ENCODE measurements around the gene ARVCF. TPM values are rescaled to one million over a fixed set of nuclear protein-coding genes. Genes with fewer than 3 reads are reported as not detected.

The ARVCF gene
- total RNA-seq, 1 donor from 2014 or later: 74.5 TPM

DNA sequence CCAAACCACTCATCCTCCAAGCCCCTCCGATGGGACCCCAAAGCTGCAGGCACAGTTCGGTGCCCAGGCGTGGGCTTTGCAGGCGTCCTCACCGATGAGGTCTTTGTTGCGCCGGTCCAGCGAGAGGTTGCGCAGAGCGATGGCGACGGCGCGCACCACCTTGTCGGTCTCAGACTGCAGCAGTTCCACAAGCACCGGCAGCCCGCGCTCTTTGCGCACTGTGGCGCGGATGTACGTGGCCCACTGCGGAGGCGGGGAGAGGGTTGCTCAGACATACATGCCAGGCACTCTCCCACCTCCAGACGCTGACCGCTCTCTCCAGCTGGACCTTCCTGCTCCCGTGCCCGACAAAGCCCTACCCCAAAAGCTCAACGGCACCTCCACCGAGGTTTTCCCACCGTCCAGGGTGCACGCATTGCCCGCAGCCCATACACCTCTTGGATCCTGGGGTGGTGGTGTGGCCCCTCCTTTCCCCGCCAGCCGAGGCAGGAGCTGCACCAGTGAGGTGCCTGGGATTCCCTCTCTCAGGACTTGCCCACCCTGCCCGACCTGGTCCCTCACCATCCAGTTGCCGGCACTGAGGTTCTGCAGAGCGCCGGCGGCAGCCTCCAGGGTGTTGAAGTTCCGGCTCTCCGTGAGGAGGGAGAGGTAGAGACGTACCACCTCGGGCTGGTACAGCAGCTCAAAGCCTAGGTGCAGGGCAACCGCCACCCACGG is 42.9 kb downstream of the ARVCF start:
- no peak for DNase-seq (ENCODE audit: low read depth)
- Histone ChIP-seq H3K4me3 (ENCODE audit: low read depth, low read length) (no peak overlapping the region), H3K27me3 (ENCODE audit: control insufficient read depth, insufficient read depth, low read length) (no peaks in the 10 kb centered on the region), H3K36me3 (ENCODE audit: control insufficient read depth, insufficient read depth, low read length) (peaks cover 3% of the 10 kb centered on the region)
- TF ChIP-seq, protein P1, sequence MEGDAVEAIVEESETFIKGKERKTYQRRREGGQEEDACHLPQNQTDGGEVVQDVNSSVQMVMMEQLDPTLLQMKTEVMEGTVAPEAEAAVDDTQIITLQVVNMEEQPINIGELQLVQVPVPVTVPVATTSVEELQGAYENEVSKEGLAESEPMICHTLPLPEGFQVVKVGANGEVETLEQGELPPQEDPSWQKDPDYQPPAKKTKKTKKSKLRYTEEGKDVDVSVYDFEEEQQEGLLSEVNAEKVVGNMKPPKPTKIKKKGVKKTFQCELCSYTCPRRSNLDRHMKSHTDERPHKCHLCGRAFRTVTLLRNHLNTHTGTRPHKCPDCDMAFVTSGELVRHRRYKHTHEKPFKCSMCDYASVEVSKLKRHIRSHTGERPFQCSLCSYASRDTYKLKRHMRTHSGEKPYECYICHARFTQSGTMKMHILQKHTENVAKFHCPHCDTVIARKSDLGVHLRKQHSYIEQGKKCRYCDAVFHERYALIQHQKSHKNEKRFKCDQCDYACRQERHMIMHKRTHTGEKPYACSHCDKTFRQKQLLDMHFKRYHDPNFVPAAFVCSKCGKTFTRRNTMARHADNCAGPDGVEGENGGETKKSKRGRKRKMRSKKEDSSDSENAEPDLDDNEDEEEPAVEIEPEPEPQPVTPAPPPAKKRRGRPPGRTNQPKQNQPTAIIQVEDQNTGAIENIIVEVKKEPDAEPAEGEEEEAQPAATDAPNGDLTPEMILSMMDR (IDR thresholded peaks at IDR 0.05; ENCODE audit: insufficient read depth, low read length, poor library complexity, severe bottlenecking): no peak

DNA sequence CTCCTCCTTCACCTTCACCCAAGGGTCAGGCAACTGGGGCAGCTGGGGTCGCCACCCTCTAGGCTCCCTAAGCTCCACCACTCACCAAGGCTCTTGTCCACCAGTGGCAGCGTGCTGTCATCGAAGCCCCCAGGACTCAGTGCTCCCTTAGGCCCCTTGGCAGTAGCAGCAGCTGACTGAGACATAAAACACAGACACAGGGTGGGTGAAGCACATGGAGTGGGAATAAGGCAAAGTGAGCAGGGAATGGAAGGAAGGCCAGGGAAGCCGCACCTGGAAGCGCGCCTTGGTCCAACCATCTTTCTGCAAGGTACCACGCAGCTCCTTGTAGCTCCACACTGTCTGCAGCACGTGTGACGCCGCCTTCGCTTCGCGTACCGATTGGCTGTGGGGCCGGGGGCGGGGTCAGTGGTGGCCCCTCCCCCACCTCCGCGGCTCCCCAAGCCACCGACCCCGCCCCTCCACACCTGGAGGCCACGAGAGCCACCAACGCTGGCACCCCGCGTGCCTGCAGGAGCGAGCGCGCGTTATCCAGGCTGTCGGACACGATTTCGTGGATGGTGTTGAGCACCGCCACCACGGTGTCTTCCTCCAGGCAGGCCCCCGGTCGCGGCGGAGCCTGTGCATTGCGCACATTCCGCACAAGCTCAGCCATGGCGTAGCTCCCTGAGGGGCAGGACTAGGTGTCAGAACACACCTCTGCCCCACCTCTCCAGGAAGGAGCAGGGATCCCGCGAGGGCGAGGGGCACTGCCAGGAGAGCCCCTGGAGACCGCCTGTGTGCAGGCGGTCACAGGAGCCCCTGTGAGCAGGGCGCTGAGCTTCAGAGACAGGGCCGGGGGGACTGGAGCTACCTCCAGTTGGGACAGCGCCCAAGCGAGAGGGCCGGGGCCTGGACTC is 43.7 kb downstream of the ARVCF start:
- TF ChIP-seq, protein P1 (IDR thresholded peaks at IDR 0.05; ENCODE audit: insufficient read depth, low read length, poor library complexity, severe bottlenecking): no peak
- Histone ChIP-seq H3K36me3 (ENCODE audit: control insufficient read depth, insufficient read depth, low read length) (peaks cover 3% of the 10 kb centered on the region), H3K4me3 (ENCODE audit: low read depth, low read length) (no peak overlapping the region), H3K27me3 (ENCODE audit: control insufficient read depth, insufficient read depth, low read length) (no peaks in the 10 kb centered on the region)
- DNase-seq (ENCODE audit: low read depth): no peak

DNA sequence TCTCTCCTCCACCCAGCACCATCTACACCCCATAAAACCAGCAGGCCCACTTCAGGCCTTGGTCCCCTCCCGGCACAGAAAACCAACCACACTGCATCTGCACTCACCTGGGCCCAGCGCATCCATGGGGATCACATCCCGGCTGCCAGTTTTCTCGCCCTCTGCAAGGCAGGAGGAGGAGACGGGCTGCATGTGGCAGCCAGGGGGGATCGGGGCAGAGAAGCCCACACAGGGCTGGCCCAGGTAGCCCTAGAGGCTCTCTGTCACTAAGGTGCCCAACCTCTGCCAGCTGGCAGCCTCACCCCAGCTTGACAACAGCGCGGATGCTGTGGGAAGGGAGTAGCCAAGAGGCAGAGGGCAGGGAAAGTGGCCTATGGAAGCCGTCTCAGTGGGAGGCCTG is 44.4 kb downstream of the ARVCF start:
- Histone ChIP-seq H3K4me3 (ENCODE audit: low read depth, low read length) (no peak overlapping the region), H3K36me3 (ENCODE audit: control insufficient read depth, insufficient read depth, low read length) (peaks cover 3% of the 10 kb centered on the region), H3K27me3 (ENCODE audit: control insufficient read depth, insufficient read depth, low read length) (no peaks in the 10 kb centered on the region)
- no peak for DNase-seq (ENCODE audit: low read depth)
- TF ChIP-seq, protein P1 (IDR thresholded peaks at IDR 0.05; ENCODE audit: insufficient read depth, low read length, poor library complexity, severe bottlenecking): no peak

DNA sequence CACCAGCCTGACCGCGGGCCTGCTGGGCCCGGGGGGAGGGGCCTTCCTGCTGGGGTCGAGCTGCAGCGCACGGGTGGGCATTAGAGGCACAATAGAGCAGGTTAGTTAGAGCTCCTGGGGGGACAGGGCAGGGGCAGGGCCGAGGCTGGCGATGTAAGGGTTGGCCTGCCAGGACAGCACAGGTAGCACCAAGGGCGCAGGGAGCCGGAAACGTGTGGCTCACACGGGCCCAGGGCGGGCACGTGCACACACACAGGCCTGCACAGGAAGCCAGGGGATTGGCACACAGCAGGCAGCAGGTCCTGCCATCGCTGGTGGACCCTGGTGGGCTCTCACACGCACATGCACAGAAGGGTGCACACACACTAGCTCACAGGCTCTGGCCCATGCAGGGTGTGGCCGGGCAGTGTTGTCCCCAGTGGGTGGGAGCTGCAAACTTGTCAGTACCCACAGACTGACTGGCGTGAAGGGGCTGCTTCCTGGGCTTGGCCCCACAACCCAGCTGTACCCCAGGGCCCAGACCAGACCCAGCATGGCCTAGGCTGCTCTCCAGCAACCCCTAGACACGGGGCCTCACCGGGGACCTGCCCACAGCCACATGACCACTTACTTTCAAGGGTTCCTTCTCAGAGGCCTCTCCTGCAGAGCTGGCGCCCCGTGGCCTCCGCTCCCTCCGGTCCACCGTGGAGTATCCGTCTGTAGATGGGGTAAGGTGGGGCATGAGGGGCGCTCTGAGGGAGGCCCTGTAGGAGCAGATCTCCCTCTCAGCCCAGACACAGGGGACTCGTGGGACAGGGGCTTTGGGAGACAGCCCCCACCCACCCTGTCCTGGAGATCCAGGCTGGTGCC is 45.1 kb downstream of the ARVCF start:
- no peak for DNase-seq (ENCODE audit: low read depth)
- Histone ChIP-seq H3K27me3 (ENCODE audit: control insufficient read depth, insufficient read depth, low read length) (no peaks in the 10 kb centered on the region), H3K36me3 (ENCODE audit: control insufficient read depth, insufficient read depth, low read length) (peaks cover 3% of the 10 kb centered on the region), H3K4me3 (ENCODE audit: low read depth, low read length) (no peak overlapping the region)
- TF ChIP-seq, protein P1 (IDR thresholded peaks at IDR 0.05; ENCODE audit: insufficient read depth, low read length, poor library complexity, severe bottlenecking): no peak

DNA sequence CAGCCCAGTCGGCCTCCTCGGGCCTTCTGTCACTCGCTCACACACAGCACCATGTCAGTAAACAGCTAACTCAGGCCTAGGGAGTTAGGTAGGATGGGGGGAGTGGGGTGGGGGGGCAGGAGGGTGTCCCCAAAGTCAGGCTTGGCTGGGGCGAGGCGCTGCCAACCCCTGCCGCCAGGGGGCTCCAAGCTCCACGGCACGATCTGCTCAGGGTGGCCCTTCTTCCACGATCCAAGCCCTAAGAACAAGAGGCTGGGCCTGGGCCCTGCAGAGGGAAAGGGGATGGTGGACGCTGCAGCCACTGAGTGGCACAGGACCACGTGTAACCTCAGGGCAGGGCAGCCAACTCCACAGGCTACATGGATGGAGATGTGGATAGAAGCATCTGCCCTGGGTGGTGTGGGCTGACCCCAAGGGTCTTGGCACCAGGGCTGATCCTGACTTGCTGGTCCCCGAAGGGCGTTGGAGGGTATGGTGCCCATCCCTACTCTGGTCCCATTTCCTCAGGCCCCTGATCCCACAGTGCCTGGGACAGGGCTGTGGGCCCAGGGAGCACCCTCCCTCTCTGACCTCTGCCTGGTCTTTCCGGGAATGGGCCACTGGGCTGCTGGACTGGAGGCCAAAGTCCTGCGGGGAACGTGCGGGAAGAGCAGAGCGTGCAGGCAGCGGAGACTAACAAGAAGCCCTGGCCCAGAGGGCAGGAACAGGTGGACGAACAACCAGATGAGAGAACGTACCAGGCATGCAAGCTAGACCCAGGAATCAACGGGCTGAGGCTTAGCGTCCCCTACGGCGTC is 45.9 kb downstream of the ARVCF start:
- no peak overlapping the region for H3K4me3 ChIP-seq (ENCODE audit: low read depth, low read length)
- peaks cover 3% of the 10 kb centered on the region for H3K36me3 ChIP-seq (ENCODE audit: control insufficient read depth, insufficient read depth, low read length)
- TF ChIP-seq, protein P1 (IDR thresholded peaks at IDR 0.05; ENCODE audit: insufficient read depth, low read length, poor library complexity, severe bottlenecking): peak; percentile 99
- DNase-seq (ENCODE audit: low read depth): no peak
- H3K27me3 ChIP-seq (ENCODE audit: control insufficient read depth, insufficient read depth, low read length): no peaks in the 10 kb centered on the region

Data from kidney epithelial cell (primary cell).